HPDE6-E6E7 (cell line): Measurements from ENCODE around the gene CSMD2.
"Not testable (repeated sequence)": the region's sequence is repeated elsewhere in the genome, so short reads cannot be mapped to it uniquely, and the experiment has no call there.

ENCODE experiments used
- DNase-seq: peaks from one replicate; pipeline ENCODE4 v3.0.0; 2011; ENCODE audit warnings: missing footprints; ENCODE audit errors: extremely low spot score

The CSMD2 gene

GRCh38 chr1:34108711-34109110 lies 56.3 kb downstream of the CSMD2 start:
- no peak for DNase-seq

GRCh38 chr1:34108269-34108668 lies 56.8 kb downstream of the CSMD2 start:
- DNase-seq: no peak

DNA sequence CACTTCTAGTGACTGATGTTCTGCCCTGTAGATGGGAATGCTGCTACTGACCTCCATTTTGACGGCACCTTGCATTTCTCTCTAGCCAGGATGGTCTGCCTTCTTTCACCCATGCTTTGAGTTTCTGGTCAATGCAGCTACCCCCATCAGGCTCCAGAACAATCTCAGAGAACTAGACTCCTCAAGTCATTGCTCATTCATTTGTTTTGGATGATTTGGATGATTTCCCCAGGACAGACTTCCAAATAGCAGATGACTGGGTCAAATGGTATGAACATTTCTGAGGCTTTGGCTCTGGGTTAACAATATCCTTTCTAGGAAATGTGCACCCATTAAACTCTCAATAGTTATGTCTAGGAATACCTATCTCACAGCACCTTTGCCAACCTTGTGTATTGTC lies 63.9 kb downstream of the CSMD2 start:
- no peak for DNase-seq

DNA sequence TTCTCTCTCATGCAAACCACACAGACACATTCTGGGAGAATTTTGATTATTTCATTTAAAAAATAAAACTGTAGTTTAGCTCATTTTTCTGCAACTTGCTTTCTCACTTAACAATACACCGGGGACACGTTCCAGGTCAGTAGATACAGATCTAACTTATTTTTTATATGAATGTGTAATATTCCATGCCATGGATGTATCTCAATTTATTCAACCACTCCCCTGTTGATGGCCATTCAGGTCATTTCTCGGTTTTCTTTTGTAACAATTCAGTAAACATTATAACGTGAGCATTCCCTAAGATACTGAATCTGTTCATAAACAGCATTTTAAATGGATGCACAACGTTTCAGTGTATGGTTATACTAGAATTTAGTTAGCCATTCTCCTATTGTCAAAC lies 64.7 kb downstream of the CSMD2 start:
- DNase-seq: no peak

GRCh38 chr1:34092399-34092798 lies 72.6 kb downstream of the CSMD2 start:
- DNase-seq: not testable (repeated sequence)

DNA sequence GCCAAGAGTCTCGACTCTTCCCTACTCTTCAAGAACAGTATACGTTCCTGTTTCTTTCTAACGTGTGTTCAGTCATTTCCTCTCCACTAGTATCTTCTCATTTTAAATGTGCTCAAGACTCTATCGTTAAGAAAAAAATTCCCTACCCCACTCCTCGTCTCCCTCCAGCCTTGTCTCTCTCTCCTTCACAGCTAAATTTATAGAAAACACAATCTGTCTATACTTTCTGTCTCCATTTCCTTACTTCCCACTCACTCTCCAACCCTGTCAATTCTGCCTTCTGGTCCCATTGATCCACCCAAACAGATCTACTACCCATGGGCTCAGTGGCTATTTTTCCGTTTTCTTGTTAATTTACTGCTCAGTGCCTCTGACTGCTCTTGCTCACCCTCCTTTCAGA lies 75.3 kb downstream of the CSMD2 start:
- DNase-seq: no peak

DNA sequence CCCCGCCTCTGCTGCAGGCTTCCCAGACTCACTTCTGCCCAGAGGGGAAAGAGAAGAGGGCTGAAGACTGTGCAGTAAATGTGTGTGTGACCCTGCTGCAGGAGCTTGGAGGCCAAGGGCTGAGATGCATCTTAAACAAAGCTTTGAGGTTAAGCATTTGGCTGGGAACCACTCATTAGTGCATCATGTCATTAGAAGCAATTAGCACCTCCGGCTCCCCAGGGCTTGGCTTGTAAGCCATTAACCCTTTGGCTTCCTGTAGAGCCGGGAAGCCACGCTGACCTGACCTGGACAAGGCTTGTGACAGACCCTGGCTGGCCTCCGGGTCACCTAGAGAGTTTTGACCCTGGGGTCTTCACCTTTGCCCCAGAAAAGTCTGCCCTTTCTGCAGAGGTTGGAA lies 77.0 kb downstream of the CSMD2 start:
- DNase-seq: no peak

GRCh38 chr1:34086561-34086960 lies 78.5 kb downstream of the CSMD2 start:
- DNase-seq: no peak

DNA sequence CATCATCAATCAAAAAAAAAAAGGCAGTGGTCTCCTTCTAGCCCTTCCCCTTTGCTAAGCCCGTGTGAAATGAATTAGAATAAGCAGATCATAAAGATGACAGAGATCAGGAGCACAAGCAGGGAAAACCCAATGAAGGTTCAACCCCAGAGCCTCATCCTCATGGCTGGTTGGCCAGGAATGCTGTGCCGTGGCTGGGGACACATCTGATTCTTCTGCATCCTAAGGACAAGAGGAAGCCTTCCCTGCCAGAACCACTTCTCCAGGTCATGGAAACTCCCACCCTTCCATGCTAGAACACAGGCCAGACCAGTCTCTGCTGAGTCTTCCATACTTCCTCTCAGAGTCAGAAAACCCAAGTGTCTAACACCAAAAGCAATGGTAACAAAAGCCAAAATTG lies 81.1 kb downstream of the CSMD2 start:
- DNase-seq: no peak

DNA sequence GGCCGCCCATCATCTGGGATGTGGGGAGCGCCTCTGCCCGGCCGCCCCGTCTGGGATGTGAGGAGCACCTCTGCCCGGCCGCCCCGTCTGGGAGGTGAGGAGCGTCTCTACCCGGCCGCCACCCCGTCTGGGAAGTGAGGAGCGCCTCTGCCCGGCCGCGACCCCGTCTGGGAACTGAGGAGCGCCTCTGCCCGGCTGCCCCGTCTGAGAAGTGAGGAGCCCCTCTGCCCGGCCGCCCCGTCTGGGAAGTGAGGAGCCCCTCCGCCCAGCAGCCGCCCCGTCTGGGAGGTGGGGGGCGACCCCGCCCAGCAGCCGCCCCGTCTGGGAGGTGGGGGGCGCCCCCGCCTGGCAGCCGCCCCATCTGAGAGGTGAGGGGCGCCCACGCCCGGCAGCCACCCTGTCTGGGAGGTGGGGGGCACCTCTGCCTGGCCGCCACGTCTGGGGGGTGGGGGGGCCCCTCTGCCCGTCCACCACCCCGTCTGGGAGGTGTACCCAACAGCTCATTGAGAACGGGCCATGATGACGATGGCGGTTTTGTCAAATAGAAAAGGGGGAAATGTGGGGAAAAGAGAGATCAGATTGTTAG lies 82.9 kb downstream of the CSMD2 start:
- DNase-seq: not testable (repeated sequence)

- DNase-seq: no peak
Measured at GRCh38 chr1:34078383-34078782, 86.6 kb downstream of the CSMD2 start.

- no peak for DNase-seq
Measured at GRCh38 chr1:34075576-34075975, 89.5 kb downstream of the CSMD2 start.

DNA sequence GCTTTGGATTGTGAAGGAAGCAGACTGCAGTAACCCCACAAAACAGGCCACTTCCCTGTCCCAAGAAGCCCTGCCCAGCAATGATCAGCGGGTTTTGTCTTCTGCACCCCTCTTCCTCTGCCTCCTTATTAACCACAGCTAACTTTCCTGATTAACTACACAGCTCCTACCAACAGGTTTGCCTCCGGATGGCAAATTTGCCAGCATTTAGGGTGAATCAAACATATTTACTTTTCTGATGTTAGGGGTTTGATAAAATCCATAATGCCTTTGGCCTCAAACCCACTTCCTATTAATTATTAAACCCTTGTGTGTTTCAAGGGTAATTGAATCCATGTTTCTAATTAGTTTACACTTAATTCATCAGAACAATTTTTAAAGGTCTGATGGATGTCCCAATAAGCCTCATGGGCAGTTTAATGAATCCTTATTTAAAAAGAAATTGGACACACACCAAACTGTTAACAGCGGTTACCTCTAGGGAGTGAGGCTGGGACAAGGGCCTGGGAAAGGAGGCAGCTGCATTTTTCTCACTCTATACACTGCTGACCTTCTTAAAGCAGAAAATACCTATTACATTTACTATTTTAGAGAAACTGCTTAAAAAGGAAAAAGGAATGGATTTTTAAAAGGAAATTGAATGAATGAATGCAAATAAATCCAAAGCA lies 91.9 kb downstream of the CSMD2 start:
- DNase-seq: no peak

GRCh38 chr1:34070201-34070836 lies 94.7 kb downstream of the CSMD2 start:
- no peak for DNase-seq

GRCh38 chr1:34066981-34067603 lies 97.9 kb downstream of the CSMD2 start:
- no peak for DNase-seq

- DNase-seq: no peak
Measured at GRCh38 chr1:34066166-34066565, 98.9 kb downstream of the CSMD2 start.

- DNase-seq: no peak
Measured at GRCh38 chr1:34065498-34065897, 99.5 kb downstream of the CSMD2 start.

DNA sequence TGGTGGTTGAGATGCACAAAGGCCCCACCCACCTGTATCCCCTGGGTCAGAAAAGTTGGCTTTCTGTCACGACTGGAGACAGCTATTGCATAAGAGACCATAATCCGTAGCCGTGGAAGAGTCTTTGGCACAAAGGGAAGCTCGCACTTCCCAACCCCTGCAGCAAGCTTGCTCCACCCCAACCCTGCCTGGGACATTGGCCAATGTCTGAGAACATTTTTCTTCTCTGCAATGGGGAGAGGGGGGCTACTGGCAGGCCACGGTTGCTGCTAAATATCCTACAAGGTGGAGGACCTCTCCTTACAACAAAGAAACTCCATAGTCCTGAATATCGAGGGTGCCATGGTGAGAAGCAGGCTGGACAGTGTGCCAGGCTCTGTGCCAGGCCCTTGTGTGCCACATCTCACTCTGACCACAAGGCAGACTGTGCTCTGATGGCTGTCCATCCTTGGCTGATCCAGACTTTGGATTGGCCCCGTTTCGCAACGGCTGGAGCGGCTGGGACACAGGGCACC lies 104.1 kb downstream of the CSMD2 start:
- DNase-seq: no peak

DNA sequence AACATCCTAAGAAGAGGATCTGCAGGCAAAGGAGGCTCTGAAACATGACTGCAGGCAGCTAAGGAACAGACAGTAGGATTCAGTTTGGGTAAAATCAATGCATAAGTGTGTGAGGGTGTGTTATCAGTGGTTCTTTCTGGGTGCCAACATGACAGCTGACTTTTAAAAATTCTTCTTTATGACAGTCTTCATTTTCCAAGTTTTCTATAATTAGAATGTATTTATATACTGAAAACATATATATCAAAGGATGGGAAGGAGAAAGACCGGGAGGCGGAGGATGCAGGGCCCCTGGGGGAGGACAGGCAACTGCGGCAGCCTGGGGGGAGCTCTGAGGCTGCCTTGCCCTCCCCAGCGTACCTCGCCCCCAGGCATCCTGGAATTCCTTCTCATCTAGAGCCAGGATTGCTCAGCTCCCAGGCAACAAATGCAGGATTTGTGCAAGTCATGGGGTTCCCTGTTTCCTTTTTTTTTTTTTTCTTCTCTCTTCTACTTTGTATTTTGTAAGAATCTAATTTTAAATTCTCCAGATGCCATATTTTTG lies 104.8 kb downstream of the CSMD2 start:
- no peak for DNase-seq

DNA sequence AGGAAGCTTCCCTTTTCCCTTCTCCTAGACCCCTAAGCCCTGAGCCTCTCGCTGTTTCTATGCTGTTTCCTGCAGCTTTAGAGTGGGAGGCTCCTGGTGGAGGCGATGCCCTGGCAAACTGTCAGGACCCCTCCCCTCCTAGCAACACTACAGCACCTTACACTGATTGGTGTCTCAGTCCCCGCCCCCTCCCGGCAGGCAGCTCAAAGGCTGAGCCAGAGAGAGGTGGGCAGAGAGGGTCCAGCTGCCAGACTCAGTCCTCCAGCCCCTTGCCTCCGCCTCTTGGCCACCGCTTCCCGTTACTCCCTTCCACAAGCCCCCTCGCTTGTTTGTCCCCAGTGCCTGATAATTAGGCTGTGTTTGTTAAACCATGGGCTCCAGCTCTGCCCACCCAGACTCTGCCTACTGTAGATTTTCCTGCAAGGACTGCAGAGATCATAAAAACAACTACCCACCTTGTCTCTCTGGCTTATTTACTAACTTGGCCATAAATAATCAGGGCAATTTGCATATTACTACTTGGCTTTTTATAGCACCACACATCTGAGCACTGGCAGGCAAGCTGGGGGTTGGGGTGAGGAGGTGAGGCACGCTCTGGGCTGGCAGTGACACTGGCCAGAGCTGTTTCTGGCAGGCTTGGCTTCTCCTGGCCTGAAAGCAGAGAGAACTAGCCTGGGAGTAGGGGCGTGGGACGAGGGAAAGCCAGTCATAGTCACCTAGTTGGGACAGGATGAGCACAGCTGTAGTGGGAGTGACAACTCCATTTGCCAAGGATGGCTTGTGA lies 107.5 kb downstream of the CSMD2 start:
- DNase-seq: no peak

- no peak for DNase-seq
Measured at GRCh38 chr1:34055818-34056217, 109.2 kb downstream of the CSMD2 start.

- no peak for DNase-seq
Measured at GRCh38 chr1:34054920-34055319, 110.1 kb downstream of the CSMD2 start.
